Measurements from ENCODE around the gene PPP4R4.
A peak's percentile ranks its signal among the peaks of the same experiment; 100 is the strongest.

PPP4R4 gene

GRCh38 chr14:94173885-94174603, at the start of gene PPP4R4:
PPP4R4 (plus strand) TSS chr14:94174322; CDS start chr14:94174466, 144 bp downstream.
- peak within 1 kb of the TSS; percentile 49 for H3K4me3 ChIP-seq (ENCODE audit: low read depth, low read length)
- peak; percentile 22 for DNase-seq (ENCODE audit: low read depth)
- no peak for TF ChIP-seq CTCF (IDR thresholded peaks at IDR 0.05; ENCODE audit: low read depth, low read length, missing control alignments)

GRCh38 chr14:94124582-94125377, 49.3 kb upstream of the PPP4R4 start:
- TF ChIP-seq CTCF (IDR thresholded peaks at IDR 0.05; ENCODE audit: low read depth, low read length, missing control alignments), result no peak

GRCh38 chr14:94125659-94126418, 48.3 kb upstream of the PPP4R4 start:
- no peak for DNase-seq (ENCODE audit: low read depth)
- TF ChIP-seq CTCF (IDR thresholded peaks at IDR 0.05; ENCODE audit: low read depth, low read length, missing control alignments), result no peak
- no peak overlapping the region for H3K4me3 ChIP-seq (ENCODE audit: low read depth, low read length)

More at GRCh38 chr14:94124582-94125377, 49.3 kb upstream of the PPP4R4 start:
- H3K4me3 ChIP-seq (ENCODE audit: low read depth, low read length), result no peak overlapping the region
- no peak for DNase-seq (ENCODE audit: low read depth)

- no peak for DNase-seq (ENCODE audit: low read depth)
- no peak for TF ChIP-seq CTCF (IDR thresholded peaks at IDR 0.05; ENCODE audit: low read depth, low read length, missing control alignments)
Observed at GRCh38 chr14:94126419-94126677, 47.8 kb upstream of the PPP4R4 start.

GRCh38 chr14:94126800-94127199, 47.3 kb upstream of the PPP4R4 start:
- no peak overlapping the region for H3K4me3 ChIP-seq (ENCODE audit: low read depth, low read length)
- no peak for DNase-seq (ENCODE audit: low read depth)
- no peak for TF ChIP-seq CTCF (IDR thresholded peaks at IDR 0.05; ENCODE audit: low read depth, low read length, missing control alignments)

More at GRCh38 chr14:94126419-94126677, 47.8 kb upstream of the PPP4R4 start:
- no peak overlapping the region for H3K4me3 ChIP-seq (ENCODE audit: low read depth, low read length)

- DNase-seq (ENCODE audit: low read depth), result no peak
- TF ChIP-seq CTCF (IDR thresholded peaks at IDR 0.05; ENCODE audit: low read depth, low read length, missing control alignments), result no peak
- H3K4me3 ChIP-seq (ENCODE audit: low read depth, low read length), result no peak overlapping the region
Observed at GRCh38 chr14:94127330-94127729, 46.8 kb upstream of the PPP4R4 start.
